ENCODE results near the gene NELFB. TPM values are rescaled to one million over a fixed set of nuclear protein-coding genes. Genes with fewer than 3 reads are reported as not detected.
"Not testable (repeated sequence)": the region's sequence is repeated elsewhere in the genome, so short reads cannot be mapped to it uniquely, and the experiment has no call there.

Gene NELFB
- total RNA-seq, 4 donors from 2014 or later: 29.8 to 39.1 (median 32.4) TPM

- H3K27me3 ChIP-seq: no peaks in the 10 kb centered on the region
- H3K9me3 ChIP-seq: no peaks in the 10 kb centered on the region
- TF ChIP-seq CTCF (IDR thresholded peaks at IDR 0.05) (no peak), POLR2A (IDR thresholded peaks at IDR 0.05) (no peak)
- no peaks in the 10 kb centered on the region for H3K36me3 ChIP-seq
- intact Hi-C loops (cut with DNase I): no loop called here
- H3K4me3 ChIP-seq (replicated peaks in 1 of 3): no peak overlapping the region
- no peak overlapping the region for H3K27ac ChIP-seq
- no peak for DNase-seq
- WGBS, 2 donors: 68 to 75% methylated on average over 16 to 23 of the region's 35 CpGs
- peaks cover 14 to 43% of the 10 kb centered on the region in 2 donors for H3K4me1 ChIP-seq
Measured at GRCh38 chr9:137235424-137236237, 19.5 kb upstream of the NELFB start.

- no peak overlapping the region for H3K27ac ChIP-seq
Measured at GRCh38 chr9:137236238-137236935, 18.7 kb upstream of the NELFB start.

GRCh38 chr9:137236936-137237421 lies 18.1 kb upstream of the NELFB start:
- no peak overlapping the region for H3K4me3 ChIP-seq (replicated peaks in 1 of 3)
- H3K4me1 ChIP-seq: peaks cover 15 to 44% of the 10 kb centered on the region in 2 donors
- WGBS, 2 donors: 46 to 63% methylated on average over 2 of the region's 11 CpGs
- TF ChIP-seq POLR2A (IDR thresholded peaks at IDR 0.05) (no peak), CTCF (IDR thresholded peaks at IDR 0.05) (no peak)
- intact Hi-C loops (cut with DNase I): no loop called here
- no peaks in the 10 kb centered on the region for H3K27me3 ChIP-seq
- no peak overlapping the region for H3K27ac ChIP-seq
- DNase-seq: peak; percentile 22 to 44
- no peaks in the 10 kb centered on the region for H3K9me3 ChIP-seq
- H3K36me3 ChIP-seq: peaks cover under 1 to 3% of the 10 kb centered on the region in 2 donors

More at GRCh38 chr9:137236238-137236935, 18.7 kb upstream of the NELFB start:
- intact Hi-C loops (cut with DNase I): no loop called here
- TF ChIP-seq POLR2A (IDR thresholded peaks at IDR 0.05) (no peak), CTCF (IDR thresholded peaks at IDR 0.05) (peak; percentile 98 to 100 (median 99))
- DNase-seq: peak; percentile 89 to 93
- peaks cover 14 to 43% of the 10 kb centered on the region in 2 donors for H3K4me1 ChIP-seq
- no peaks in the 10 kb centered on the region for H3K27me3 ChIP-seq
- H3K4me3 ChIP-seq (replicated peaks in 1 of 3): no peak overlapping the region
- no peaks in the 10 kb centered on the region for H3K9me3 ChIP-seq
- 7 to 18% methylated on average over 5 to 15 of the region's 31 CpGs for whole genome bisulfite sequencing, 2 donors
- H3K36me3 ChIP-seq: no peaks in the 10 kb centered on the region

- H3K36me3 ChIP-seq: peaks cover 9 to 13% of the 10 kb centered on the region in 2 donors
- intact Hi-C loops (cut with DNase I): no loop called here
- TF ChIP-seq CTCF (IDR thresholded peaks at IDR 0.05) (no peak), POLR2A (IDR thresholded peaks at IDR 0.05) (no peak)
- H3K27me3 ChIP-seq: no peaks in the 10 kb centered on the region
- no peaks in the 10 kb centered on the region for H3K9me3 ChIP-seq
- WGBS, 2 donors: 65 to 87% methylated on average over 8 to 9 of the region's 13 CpGs
- H3K4me3 ChIP-seq (replicated peaks in 1 of 3): no peak overlapping the region
- H3K4me1 ChIP-seq: peaks cover 22 to 55% of the 10 kb centered on the region in 2 donors
- H3K27ac ChIP-seq: no peak overlapping the region
- DNase-seq: no peak
Measured at GRCh38 chr9:137237759-137238726, 17.1 kb upstream of the NELFB start.

GRCh38 chr9:137239541-137240200 lies 15.5 kb upstream of the NELFB start:
- H3K9me3 ChIP-seq; intact Hi-C loops (cut with DNase I); H3K27me3 ChIP-seq; DNase-seq: not testable (repeated sequence)
- Histone ChIP-seq H3K4me3 (replicated peaks in 1 of 3) (peak overlapping the region; percentile 32 to 66 (median 48)), H3K27ac (peak overlapping the region; percentile 91 to 97 (median 94)), H3K4me1 (peaks cover 22 to 55% of the 10 kb centered on the region in 2 donors), H3K36me3 (peaks cover 16 to 18% of the 10 kb centered on the region in 2 donors)
- 51 to 53% methylated on average over 27 of the region's 27 CpGs for WGBS, 2 donors

All from thyroid gland (tissue), 4 donors.